KMS-11 (cell line): ENCODE results near the gene ZNF439.
"Not testable (repeated sequence)": the region's sequence is repeated elsewhere in the genome, so short reads cannot be mapped to it uniquely, and the experiment has no call there.

Experiments used
- H2AFZ ChIP-seq: fragments of 200-600 bp; sonication (generic); 2 replicates; pipeline ENCODE4 v1.6.1; 2016; ENCODE audit warnings: antibody characterized with exemption, mixed run types, low read depth
- H3K27ac ChIP-seq: fragments of 200-600 bp; sonication (generic); 2 replicates; pipeline ENCODE4 v1.6.1; 2016; ENCODE audit warnings: mild to moderate bottlenecking, mixed run types
- H3K27me3 ChIP-seq: fragments of 200-600 bp; sonication (generic); 2 replicates; pipeline ENCODE4 v1.6.1; 2017; ENCODE audit warnings: mild to moderate bottlenecking, low read depth, mixed run types, moderate library complexity; ENCODE audit not compliant: insufficient read depth
- H3K36me3 ChIP-seq: fragments of 200-600 bp; sonication (generic); 2 replicates; pipeline ENCODE4 v1.6.1; 2017; ENCODE audit warnings: mild to moderate bottlenecking, mixed run types; ENCODE audit not compliant: insufficient read depth
- H3K4me1 ChIP-seq: fragments of 200-600 bp; sonication (generic); 2 replicates; pipeline ENCODE4 v1.6.1; 2016; ENCODE audit warnings: mild to moderate bottlenecking, low read depth, mixed run types; ENCODE audit not compliant: poor library complexity, severe bottlenecking
- H3K4me2 ChIP-seq: fragments of 200-600 bp; sonication (generic); 2 replicates; pipeline ENCODE4 v1.7.0; 2016; ENCODE audit warnings: mild to moderate bottlenecking, mixed run types
- H3K4me3 ChIP-seq: fragments of 200-600 bp; sonication (generic); IDR thresholded peaks from 2 replicates; pipeline ENCODE4 v1.6.1; 2017; ENCODE audit warnings: low read depth, low read length, mixed read lengths; ENCODE audit not compliant: insufficient read depth
- H3K79me2 ChIP-seq: fragments of 200-600 bp; sonication (generic); 2 replicates; pipeline ENCODE4 v1.6.1; 2016; ENCODE audit warnings: low read depth, mixed run types; ENCODE audit not compliant: insufficient read depth
- H3K9ac ChIP-seq: fragments of 200-600 bp; sonication (generic); 2 replicates; pipeline ENCODE4 v1.6.1; 2016; ENCODE audit warnings: mild to moderate bottlenecking, mixed run types
- H4K20me1 ChIP-seq: fragments of 200-600 bp; sonication (generic); 2 replicates; pipeline ENCODE4 v1.6.1; 2016; ENCODE audit warnings: mild to moderate bottlenecking, mixed run types; ENCODE audit not compliant: insufficient read depth
- TF ChIP-seq, protein P1 (sequence below): fragments of 200-600 bp; sonication (generic); conservative IDR thresholded peaks from 2 replicates; pipeline ENCODE4 v1.6.1; 2017; ENCODE audit warnings: low read depth, mild to moderate bottlenecking, antibody characterized with exemption, low read length, moderate library complexity, mixed read lengths

ZNF439 gene

DNA sequence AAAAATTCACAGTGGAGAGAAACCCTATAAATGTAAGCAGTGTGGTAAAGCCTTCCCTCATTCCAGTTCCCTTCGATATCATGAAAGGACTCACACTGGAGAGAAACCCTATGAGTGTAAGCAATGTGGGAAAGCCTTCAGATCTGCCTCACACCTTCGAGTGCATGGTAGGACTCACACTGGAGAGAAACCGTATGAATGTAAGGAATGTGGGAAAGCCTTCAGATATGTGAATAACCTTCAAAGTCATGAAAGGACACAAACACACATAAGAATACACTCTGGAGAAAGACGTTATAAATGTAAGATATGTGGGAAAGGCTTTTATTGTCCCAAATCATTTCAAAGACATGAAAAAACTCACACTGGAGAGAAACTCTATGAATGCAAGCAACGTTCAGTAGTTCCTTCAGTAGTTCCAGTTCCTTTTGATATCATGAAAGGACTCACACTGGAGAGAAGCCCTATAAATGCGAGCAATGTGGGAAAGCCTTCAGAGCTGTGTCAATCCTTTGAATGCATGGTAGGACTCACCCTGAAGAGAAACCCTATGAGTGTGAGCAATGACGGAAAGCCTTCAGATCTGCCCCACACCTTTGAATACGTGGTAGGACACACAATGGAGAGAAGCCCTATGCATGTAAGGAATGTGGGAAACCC, 16.1 kb upstream of the ZNF439 start:
- Histone ChIP-seq H4K20me1 (no peaks in the 10 kb centered on the region), H3K4me1 (no peaks in the 10 kb centered on the region), H3K27me3 (no peaks in the 10 kb centered on the region), H3K9ac (no peak overlapping the region), H3K4me3 (no peak overlapping the region), H3K79me2 (no peaks in the 10 kb centered on the region), H3K36me3 (no peaks in the 10 kb centered on the region), H3K27ac (no peak overlapping the region), H2AFZ (no peak overlapping the region), H3K4me2 (no peak overlapping the region)
- TF ChIP-seq, protein P1, sequence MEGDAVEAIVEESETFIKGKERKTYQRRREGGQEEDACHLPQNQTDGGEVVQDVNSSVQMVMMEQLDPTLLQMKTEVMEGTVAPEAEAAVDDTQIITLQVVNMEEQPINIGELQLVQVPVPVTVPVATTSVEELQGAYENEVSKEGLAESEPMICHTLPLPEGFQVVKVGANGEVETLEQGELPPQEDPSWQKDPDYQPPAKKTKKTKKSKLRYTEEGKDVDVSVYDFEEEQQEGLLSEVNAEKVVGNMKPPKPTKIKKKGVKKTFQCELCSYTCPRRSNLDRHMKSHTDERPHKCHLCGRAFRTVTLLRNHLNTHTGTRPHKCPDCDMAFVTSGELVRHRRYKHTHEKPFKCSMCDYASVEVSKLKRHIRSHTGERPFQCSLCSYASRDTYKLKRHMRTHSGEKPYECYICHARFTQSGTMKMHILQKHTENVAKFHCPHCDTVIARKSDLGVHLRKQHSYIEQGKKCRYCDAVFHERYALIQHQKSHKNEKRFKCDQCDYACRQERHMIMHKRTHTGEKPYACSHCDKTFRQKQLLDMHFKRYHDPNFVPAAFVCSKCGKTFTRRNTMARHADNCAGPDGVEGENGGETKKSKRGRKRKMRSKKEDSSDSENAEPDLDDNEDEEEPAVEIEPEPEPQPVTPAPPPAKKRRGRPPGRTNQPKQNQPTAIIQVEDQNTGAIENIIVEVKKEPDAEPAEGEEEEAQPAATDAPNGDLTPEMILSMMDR, result no peak

DNA sequence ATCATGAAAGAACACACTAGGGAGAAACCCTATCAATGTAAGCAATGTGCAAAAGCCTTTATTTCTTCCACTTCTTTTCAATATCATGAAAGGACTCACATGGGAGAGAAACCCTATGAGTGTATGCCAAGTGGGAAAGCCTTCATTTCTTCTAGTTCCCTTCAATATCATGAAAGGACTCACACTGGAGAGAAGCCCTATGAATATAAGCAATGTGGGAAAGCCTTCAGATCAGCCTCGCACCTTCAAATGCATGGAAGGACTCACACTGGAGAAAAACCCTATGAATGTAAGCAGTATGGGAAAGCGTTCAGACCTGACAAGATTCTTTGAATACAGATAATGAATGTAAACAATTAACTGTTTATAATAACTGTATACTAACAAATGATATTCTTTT, 15.0 kb upstream of the ZNF439 start:
- H3K4me3 ChIP-seq, result no peak overlapping the region
- H3K4me1 ChIP-seq, result no peaks in the 10 kb centered on the region
- H3K9ac ChIP-seq, result no peak overlapping the region
- H3K4me2 ChIP-seq, result no peak overlapping the region
- H3K27me3 ChIP-seq, result no peaks in the 10 kb centered on the region
- TF ChIP-seq, protein P1, result no peak
- H3K79me2 ChIP-seq, result no peaks in the 10 kb centered on the region
- no peaks in the 10 kb centered on the region for H3K36me3 ChIP-seq
- no peaks in the 10 kb centered on the region for H4K20me1 ChIP-seq
- H3K27ac ChIP-seq, result no peak overlapping the region
- H2AFZ ChIP-seq, result no peak overlapping the region

DNA sequence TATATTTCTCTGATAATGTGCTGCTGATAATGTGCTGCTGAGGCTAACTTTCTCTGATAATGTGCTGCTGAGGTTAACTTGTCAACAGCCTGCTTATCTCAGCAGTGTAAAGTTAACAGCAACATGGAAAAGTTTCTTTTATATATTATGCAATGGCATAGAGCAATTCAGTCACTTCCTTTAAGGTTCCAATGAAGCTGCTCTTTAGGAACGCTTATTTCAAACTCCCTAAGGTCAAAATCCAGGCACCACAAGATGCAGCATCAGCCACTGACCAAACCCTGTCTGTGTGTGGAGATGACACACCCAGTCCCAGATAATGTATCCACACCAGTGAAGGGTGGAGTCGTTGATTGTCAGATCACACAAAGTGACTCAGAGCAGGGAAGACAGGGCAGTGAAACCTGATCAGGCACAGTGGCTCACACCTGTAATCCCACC, 12.9 kb upstream of the ZNF439 start:
- not testable (repeated sequence) for H3K4me2 ChIP-seq, H3K9ac ChIP-seq, H4K20me1 ChIP-seq, H3K36me3 ChIP-seq, H3K27ac ChIP-seq, H3K27me3 ChIP-seq, H3K4me3 ChIP-seq, H3K4me1 ChIP-seq, H3K79me2 ChIP-seq, H2AFZ ChIP-seq

DNA sequence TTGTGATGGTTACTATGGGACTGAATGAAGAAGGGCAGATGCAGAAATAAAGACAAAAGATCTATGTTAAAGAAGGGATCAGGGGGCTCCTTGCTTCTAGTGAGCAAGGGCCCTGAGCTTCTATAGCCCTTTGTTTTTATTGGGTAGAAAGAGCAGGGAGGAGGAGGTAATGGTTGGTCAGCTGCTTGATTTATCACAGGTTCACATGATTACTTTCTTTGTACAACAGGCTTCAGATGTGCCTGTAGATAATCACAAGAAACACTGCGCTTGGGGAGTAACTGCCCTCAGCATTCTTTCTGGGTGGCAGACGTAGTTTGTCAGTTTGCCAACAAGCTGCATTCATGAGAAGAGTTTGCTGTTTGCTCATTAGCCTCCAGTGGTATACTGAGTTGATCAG, 4.8 kb upstream of the ZNF439 start:
- no peaks in the 10 kb centered on the region for H3K27me3 ChIP-seq
- H4K20me1 ChIP-seq, result no peaks in the 10 kb centered on the region
- H3K27ac ChIP-seq, result no peak overlapping the region
- no peak overlapping the region for H3K4me3 ChIP-seq
- H3K9ac ChIP-seq, result no peak overlapping the region
- no peak overlapping the region for H2AFZ ChIP-seq
- H3K4me1 ChIP-seq, result no peaks in the 10 kb centered on the region
- no peaks in the 10 kb centered on the region for H3K79me2 ChIP-seq
- H3K36me3 ChIP-seq, result no peaks in the 10 kb centered on the region
- TF ChIP-seq, protein P1, result no peak
- no peak overlapping the region for H3K4me2 ChIP-seq

DNA sequence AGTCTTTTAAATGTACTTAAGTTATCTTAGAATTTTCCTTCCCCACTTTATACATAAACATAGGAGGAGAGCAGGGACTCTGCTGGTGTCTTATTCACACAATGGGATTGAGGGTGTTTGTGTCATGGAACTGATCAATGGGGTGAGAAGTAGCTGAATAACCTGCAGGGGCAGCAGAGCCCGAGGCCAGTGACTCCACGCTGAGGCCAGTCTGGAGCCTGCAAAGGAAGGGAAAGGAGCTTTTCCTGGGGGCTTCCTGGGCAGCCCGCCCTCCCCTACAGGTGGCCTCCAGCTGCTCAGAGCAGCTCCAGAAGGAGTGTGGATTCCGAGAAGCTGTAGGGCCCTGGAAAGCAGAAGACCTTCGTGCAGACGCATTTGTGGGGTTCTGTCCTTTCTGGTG, 911 bp upstream of the ZNF439 start:
- H3K4me2 ChIP-seq, H2AFZ ChIP-seq, H4K20me1 ChIP-seq, H3K4me3 ChIP-seq, H3K9ac ChIP-seq, H3K27ac ChIP-seq, H3K79me2 ChIP-seq, H3K36me3 ChIP-seq, H3K27me3 ChIP-seq, H3K4me1 ChIP-seq: not testable (repeated sequence)
